Measurements from ENCODE around the gene HDGF. TPM values are rescaled to one million over a fixed set of nuclear protein-coding genes. Genes with fewer than 3 reads are reported as not detected.

Gene HDGF
- total RNA-seq, 2 donors from 2014 or later: 75.3 to 100 TPM

DNA sequence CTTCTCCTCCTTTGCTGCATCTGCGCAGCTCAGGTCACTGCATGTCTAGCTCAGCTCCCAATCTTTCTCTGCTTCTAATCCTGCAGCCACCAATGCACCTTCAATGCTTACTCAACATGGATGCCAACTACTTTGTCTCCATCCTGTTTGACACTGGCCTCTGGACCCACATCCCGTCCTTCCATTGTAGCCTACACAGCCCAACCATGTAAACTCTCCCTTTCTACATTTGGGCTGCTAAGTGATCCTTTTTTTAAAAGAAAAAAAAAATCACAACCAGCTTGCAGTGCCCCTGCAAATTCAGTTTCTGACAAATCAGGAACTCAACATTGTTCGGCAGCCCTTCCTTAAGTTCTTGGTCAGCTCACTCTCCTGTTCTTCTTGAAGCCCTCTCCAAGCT is 36.6 kb downstream of the HDGF start:
- DNase-seq (no peak), ATAC-seq (no peak)
- Mint-ChIP-seq H3K27me3 (no peaks in the 10 kb centered on the region), H3K4me1 (peaks cover 9% of the 10 kb centered on the region), H3K36me3 (ENCODE audit: low read depth) (peaks cover 9% of the 10 kb centered on the region), H3K27ac (peak overlapping the region; percentile 61), H3K4me3 (no peak overlapping the region)
- H3K9me3 ChIP-seq (ENCODE audit: control insufficient read depth, low read length, poor library complexity, severe bottlenecking): no peaks in the 10 kb centered on the region

DNA sequence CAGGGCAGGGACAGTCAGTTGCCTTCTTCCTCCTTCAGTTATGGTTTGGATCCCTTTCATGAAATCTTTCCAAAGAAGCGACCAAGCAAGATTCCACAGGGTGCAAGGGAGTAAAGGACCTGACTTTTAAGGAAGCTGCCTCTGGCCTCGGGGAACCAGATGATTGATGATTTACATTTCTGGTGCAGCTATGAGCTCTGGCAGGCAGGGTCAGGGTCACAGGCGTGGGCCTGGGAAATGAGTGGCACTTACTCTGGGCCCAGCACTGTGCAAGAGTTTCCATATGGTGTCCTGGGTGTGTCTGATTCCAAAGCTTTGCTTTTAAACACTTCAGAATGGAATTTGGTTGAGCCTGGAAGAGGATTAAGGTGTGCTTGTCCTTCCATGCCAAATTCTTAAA is 38.8 kb downstream of the HDGF start:
- H3K27ac Mint-ChIP-seq: no peak overlapping the region
- H3K27me3 Mint-ChIP-seq: no peaks in the 10 kb centered on the region
- DNase-seq (no peak), ATAC-seq (no peak)
- H3K9me3 ChIP-seq (ENCODE audit: control insufficient read depth, low read length, poor library complexity, severe bottlenecking): no peaks in the 10 kb centered on the region
- peaks cover 9% of the 10 kb centered on the region for H3K4me1 Mint-ChIP-seq
- H3K4me3 Mint-ChIP-seq: no peak overlapping the region
- H3K36me3 Mint-ChIP-seq (ENCODE audit: low read depth): peaks cover 9% of the 10 kb centered on the region

DNA sequence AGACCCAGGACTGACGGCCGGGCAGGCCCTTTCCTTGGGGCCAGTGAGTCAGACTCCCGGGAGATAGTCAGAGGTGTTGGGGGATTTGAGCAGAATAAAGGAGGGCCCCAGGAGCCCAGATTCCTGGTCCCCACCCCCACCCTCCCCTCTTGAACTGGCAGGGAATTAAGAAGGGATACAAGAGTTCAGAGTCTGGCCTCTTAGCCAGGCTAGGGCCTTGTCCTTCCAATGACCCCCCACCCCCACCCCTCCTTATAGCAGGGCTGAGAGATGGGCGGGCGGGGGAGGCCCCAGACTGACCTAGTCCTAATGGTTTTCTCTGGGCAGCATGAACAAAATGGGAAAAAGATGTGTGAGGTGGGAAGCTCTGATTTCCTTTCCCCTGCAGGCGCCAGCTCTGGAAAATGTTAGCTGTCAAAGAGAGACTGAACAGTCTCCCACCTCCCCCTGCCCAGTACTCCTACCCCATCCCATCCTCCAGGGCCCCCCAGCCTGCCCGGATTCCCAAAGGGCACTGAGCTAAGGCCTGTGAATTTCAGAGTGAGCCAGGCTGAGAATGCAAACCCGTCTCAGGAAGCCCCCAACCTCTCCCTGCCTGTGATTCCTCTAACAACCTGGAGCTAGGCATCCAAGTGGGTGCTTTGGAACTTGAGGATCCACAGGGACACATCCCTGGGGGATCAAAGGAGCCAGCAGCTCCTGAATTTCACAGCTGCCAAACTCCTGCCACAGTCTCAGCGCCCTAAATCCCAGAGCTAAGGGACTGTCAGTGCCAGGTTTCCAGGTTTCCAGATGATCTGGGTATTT is 40.3 kb downstream of the HDGF start:
- DNase-seq (no peak), ATAC-seq (no peak)
- peaks cover 19% of the 10 kb centered on the region for H3K4me1 Mint-ChIP-seq
- H3K27ac Mint-ChIP-seq: no peak overlapping the region
- H3K27me3 Mint-ChIP-seq: no peaks in the 10 kb centered on the region
- no peaks in the 10 kb centered on the region for H3K9me3 ChIP-seq (ENCODE audit: control insufficient read depth, low read length, poor library complexity, severe bottlenecking)
- H3K36me3 Mint-ChIP-seq (ENCODE audit: low read depth): peaks cover 9% of the 10 kb centered on the region
- H3K4me3 Mint-ChIP-seq: no peak overlapping the region

DNA sequence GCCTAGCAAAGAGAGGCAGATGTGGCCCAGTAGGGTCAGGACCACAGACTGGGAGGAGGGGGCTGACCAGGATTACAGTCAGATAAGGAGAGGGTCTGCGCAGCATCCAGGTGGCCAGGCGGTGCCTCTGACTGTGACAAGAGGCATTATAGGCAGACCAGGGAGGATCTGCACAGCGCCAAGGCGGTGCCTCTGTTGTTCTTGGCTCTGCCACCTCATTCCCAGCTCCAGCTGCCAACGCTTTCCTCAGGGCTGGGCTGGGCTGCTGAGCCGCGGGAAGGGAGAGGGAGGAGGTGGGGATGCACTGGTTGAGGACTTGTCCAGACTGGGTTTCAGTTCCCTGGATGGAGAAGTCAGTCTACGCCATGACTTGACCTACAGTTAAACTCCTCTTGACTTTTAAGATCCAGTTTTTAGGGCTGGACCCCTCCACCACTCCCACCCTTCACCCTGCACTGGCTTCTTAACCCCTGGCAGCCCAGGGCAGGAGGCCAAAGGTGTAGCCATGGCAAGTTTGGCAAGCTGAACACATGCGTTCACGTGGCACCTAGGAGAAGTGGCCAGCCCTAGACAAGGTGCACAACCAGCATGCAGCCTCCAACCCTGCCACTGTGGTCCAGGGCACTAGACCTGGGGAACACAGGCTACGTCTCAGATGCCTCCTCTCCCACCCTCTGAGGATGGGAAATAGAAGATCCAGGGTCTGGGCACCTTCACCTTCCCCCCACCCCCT is 41.6 kb downstream of the HDGF start:
- no peak overlapping the region for H3K27ac Mint-ChIP-seq
- H3K27me3 Mint-ChIP-seq: no peaks in the 10 kb centered on the region
- DNase-seq (no peak), ATAC-seq (no peak)
- peaks cover 20% of the 10 kb centered on the region for H3K4me1 Mint-ChIP-seq
- H3K9me3 ChIP-seq (ENCODE audit: control insufficient read depth, low read length, poor library complexity, severe bottlenecking): no peaks in the 10 kb centered on the region
- H3K36me3 Mint-ChIP-seq (ENCODE audit: low read depth): peaks cover 2% of the 10 kb centered on the region
- no peak overlapping the region for H3K4me3 Mint-ChIP-seq

DNA sequence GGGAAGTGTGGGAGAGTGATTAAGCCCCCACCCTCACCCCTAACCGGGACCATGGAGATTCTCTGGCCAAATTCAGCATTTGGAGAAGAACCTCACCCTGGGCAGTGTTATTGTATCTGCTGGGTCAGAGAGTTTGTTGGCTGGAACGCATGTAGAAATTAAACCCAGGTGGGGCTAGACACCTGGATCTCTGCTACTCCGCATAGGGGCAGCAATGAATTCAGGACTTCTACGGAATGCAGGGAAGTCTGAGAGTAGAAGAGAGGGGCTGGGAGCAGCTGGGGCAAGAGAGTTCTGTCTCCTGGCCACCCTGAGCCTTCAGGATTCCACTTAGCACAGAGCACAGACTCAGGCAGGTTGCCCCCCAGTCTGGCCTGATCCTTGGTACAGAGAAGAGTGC is 42.4 kb downstream of the HDGF start:
- no peaks in the 10 kb centered on the region for H3K36me3 Mint-ChIP-seq (ENCODE audit: low read depth)
- peak overlapping the region; percentile 69 for H3K27ac Mint-ChIP-seq
- H3K4me3 Mint-ChIP-seq: no peak overlapping the region
- no peak for DNase-seq
- peaks cover 6% of the 10 kb centered on the region for H3K27me3 Mint-ChIP-seq
- peaks cover 18% of the 10 kb centered on the region for H3K4me1 Mint-ChIP-seq
- ATAC-seq: no peak
- no peaks in the 10 kb centered on the region for H3K9me3 ChIP-seq (ENCODE audit: control insufficient read depth, low read length, poor library complexity, severe bottlenecking)

DNA sequence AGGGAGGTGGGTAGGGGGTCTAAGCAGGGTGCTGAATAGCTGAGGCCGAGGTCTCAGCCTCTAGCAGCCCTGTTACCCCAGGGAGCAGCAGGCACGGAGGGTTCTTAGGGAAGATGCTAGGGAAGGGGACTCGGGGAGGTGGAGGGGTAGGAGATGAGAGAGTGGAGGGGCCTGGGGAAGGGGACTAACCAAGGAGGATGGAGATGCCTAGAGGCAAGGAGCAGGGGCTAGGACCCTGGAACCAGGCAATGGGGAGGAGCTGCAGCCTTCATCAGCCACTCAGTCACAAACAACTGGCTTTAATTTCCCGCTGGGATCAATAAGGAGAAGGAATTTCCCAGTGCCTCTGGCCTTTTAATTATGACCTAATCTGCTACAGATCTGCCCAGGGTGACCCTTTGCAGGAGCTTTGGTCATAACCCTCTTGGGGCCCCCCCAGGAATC is 43.2 kb downstream of the HDGF start:
- Mint-ChIP-seq H3K4me3 (peak overlapping the region; percentile 63), H3K27me3 (peaks cover 14% of the 10 kb centered on the region)

DNA sequence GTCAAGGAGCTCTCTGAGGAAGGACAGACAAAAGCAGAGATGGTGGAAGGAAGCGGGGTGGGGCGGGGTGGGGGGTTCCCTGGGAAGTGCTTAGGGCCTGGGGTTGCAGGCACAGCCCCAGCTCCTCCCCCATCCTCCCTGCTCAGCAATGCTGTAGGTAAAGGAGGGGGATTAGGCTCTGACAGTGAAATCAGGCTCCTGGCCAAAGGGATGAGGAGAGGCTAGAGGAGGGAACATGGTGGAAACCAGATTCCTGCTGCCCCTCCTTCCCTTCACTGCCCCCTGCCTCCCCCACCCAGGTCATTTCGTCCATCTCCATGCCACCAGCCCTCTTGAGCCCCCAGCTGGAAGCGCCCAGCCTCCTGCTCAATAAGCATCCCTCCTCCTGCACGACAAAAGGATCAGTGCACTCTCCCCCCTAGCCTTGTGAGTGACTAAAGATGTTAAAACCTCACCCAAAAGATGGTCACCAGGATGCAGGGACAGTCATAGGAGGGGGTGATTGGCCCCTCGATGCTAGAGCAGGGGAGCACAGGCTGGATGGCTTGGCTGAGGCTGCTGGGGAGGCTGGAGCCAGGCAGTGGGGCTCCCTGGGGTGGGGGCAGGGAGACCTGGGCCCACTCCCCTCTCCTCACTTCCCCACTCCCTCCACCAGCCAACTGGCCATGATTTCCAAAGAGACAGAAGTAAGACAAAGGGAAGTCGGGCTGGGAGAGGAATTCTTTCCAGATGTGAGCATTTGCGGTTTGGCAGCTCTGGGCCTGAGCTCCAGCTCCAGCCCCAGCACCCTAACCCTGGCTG is 43.9 kb downstream of the HDGF start:
- Mint-ChIP-seq H3K4me3 (peak overlapping the region; percentile 96), H3K4me1 (peaks cover 18% of the 10 kb centered on the region), H3K36me3 (ENCODE audit: low read depth) (no peaks in the 10 kb centered on the region), H3K27me3 (peaks cover 18% of the 10 kb centered on the region), H3K27ac (no peak overlapping the region)
- ATAC-seq (no peak), DNase-seq (no peak)
- H3K9me3 ChIP-seq (ENCODE audit: control insufficient read depth, low read length, poor library complexity, severe bottlenecking): no peaks in the 10 kb centered on the region

More for the DNA sequence above, 43.2 kb downstream of the HDGF start:
- no peaks in the 10 kb centered on the region for H3K36me3 Mint-ChIP-seq (ENCODE audit: low read depth)
- H3K9me3 ChIP-seq (ENCODE audit: control insufficient read depth, low read length, poor library complexity, severe bottlenecking): no peaks in the 10 kb centered on the region
- H3K4me1 Mint-ChIP-seq: peaks cover 18% of the 10 kb centered on the region
- DNase-seq: no peak
- ATAC-seq: no peak
- H3K27ac Mint-ChIP-seq: peak overlapping the region; percentile 69

DNA sequence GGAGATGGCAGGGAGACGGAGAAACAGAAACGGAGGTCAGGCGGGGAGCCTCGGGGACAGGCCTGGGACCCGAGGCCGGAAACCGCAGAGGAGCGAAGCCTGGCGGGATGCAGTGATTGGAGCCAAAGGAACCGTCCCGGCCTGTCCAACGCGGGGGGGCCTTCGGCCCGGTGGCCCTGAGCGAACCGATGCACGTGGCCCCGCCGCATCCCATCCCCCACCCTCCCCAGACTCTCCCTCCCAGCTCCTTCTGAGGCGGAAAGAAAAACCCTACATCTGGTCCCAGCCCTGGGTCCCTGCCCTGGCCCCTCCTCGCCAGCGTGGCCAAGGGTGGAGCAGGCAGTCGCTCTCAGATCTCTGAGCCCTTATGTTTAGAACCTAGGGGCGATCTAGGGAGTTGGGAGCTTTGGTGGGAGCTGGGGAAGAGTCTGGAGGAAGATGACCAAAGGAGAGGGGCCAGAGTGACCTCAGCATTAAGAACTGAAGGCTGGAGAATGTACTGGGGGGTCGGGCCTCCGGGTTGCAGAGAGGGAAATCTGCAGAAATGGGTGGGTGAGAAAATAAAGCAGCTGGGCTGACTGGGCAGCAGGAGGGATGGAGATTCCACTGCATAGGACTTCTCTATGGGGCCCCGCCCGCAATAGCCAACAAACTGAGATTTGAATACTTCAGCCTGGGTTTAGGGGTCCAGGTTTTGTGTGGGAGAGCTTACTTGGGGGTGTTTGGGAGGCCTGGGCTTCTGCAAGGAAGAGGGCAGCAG is 44.6 kb downstream of the HDGF start:
- Mint-ChIP-seq H3K4me1 (peaks cover 18% of the 10 kb centered on the region), H3K27ac (peak overlapping the region; percentile 88)
- ATAC-seq: peak; percentile 28

DNA sequence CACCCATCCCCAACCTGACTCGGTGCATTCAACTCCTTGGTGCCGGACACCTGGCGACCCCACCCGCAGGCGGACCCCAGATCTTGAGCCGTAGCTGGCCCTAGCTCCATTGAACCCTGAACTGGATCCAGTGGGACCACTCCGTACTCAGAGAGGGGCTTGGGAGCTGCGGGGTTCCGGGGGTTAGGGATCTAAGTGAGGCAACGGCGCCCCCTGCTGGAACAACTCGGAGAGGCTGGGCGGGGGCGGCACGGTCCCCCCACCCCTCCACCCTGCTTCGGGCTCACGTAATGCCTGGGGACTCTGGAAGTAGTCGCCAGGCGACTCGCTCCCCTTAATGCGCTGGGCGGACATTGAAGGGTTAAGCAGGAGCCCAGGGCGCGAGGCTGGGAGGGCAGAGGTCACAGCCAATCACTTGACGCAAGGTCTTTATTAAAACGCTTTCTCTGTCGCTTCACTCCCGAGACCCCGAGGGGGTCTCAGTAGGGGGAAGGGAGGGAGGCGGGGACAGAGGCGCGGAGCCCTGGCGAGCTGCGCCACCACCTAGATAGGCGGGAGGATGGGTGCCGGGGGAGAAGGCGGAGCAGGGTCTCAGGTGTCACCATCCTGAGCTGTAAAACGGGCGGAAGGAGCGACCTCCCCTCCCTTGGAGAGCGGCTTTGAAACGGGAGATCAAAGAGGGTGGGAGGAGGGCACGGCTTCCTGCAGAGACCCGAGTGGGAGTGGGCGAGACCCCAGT is 45.4 kb downstream of the HDGF start:
- Mint-ChIP-seq H3K4me1 (peaks cover 18% of the 10 kb centered on the region), H3K27me3 (peaks cover 25% of the 10 kb centered on the region), H3K4me3 (peak overlapping the region; percentile 96), H3K27ac (peak overlapping the region; percentile 88), H3K36me3 (ENCODE audit: low read depth) (no peaks in the 10 kb centered on the region)
- peak; percentile 60 to 68 (median 61) for DNase-seq
- peak; percentile 79 for ATAC-seq
- no peaks in the 10 kb centered on the region for H3K9me3 ChIP-seq (ENCODE audit: control insufficient read depth, low read length, poor library complexity, severe bottlenecking)

More for the DNA sequence above, 44.6 kb downstream of the HDGF start:
- no peaks in the 10 kb centered on the region for H3K9me3 ChIP-seq (ENCODE audit: control insufficient read depth, low read length, poor library complexity, severe bottlenecking)
- Mint-ChIP-seq H3K27me3 (peaks cover 18% of the 10 kb centered on the region), H3K36me3 (ENCODE audit: low read depth) (no peaks in the 10 kb centered on the region), H3K4me3 (peak overlapping the region; percentile 96)
- DNase-seq: peak in 1 of 3 donors; percentile 19

DNA sequence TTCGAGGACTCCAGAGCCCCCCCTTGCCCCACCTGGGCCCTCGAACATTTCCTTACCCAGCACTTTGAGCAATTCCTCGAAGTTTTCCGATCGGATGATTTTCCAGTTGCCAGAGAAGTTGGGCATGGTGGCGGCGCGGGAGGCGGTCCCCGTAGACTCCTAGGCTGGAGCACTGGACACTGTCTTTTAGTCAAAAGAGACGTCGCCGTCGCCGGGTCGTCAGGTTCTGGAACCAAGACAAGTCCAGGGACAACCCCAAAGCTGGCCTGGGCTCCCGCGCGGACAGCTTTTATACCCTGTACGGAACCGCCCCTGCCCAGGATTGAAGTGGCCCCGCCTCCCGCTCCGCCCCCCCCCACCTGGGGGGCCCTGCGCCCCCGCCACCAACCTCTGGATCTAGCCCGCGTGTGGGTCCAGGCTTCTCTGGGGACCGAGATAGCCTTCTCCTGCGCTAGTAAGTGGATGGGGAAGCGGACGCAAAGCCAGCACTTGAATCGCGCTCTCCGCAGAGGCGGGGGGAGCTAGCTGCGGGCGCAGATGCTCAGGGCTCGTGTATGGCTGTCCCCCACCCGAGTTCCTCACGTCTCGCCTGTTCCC is 46.1 kb downstream of the HDGF start, which contains the start of gene CRABP2:
CRABP2 (minus strand) TSS at position 263 of the 597 bp plus-strand sequence; CDS start at position 126, 137 bp downstream.
- ATAC-seq: peak; percentile 52
- H3K27ac Mint-ChIP-seq: peak within 1 kb of the TSS; percentile 88

DNA sequence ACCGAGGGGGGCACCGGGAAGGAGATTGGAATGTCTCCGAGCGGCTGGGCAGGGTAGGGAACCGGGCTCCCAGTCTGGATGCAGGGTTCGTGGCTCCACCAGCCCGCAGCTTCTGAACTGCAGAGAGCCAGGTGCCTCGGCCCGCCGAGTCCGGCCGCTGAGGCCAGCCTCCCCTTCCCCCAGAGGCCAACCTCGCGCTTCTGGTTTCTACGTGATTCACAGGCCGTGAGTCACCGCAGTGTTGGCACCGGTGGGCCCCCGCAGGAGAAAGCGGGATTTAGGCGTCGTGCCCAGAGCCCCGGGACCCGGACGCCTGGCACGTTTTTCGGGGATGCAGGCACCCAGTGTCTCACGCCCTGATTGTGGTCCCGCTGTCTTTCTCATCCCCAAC is 46.5 kb downstream of the HDGF start:
- H3K27ac Mint-ChIP-seq: no peak overlapping the region
- peak overlapping the region; percentile 96 for H3K4me3 Mint-ChIP-seq
- no peak for DNase-seq
- H3K9me3 ChIP-seq (ENCODE audit: control insufficient read depth, low read length, poor library complexity, severe bottlenecking): no peaks in the 10 kb centered on the region
- peaks cover 18% of the 10 kb centered on the region for H3K4me1 Mint-ChIP-seq
- no peaks in the 10 kb centered on the region for H3K36me3 Mint-ChIP-seq (ENCODE audit: low read depth)
- no peak for ATAC-seq
- peaks cover 31% of the 10 kb centered on the region for H3K27me3 Mint-ChIP-seq

More for the DNA sequence above, 46.1 kb downstream of the HDGF start, which contains the start of gene CRABP2:
- peak within 1 kb of the TSS; percentile 96 for H3K4me3 Mint-ChIP-seq
- peaks cover 18% of the 10 kb centered on the region for H3K4me1 Mint-ChIP-seq
- H3K36me3 Mint-ChIP-seq (ENCODE audit: low read depth): no peaks in the 10 kb centered on the region
- no peaks in the 10 kb centered on the region for H3K9me3 ChIP-seq (ENCODE audit: control insufficient read depth, low read length, poor library complexity, severe bottlenecking)
- peaks cover 29% of the 10 kb centered on the region for H3K27me3 Mint-ChIP-seq
- DNase-seq: peak; percentile 10 to 33 (median 22)

Measured in T-helper 17 cell (primary cell).